HEK293 (cell line): Measurements from ENCODE around the gene ASIC3.
A peak's percentile ranks its signal among the peaks of the same experiment; 100 is the strongest.

Experiments used
- CTCF ChIA-PET: fragments of 350-600 bp; formaldehyde crosslinking; extraction: SDS; loops from one replicate; lab custom pipeline; 2021; ENCODE audit warnings: antibody characterized with exemption; lab: Yijun Ruan, JAX
- POLR2A ChIA-PET: fragments of 300-600 bp; formaldehyde crosslinking; extraction: SDS; loops from one replicate; lab custom pipeline; 2020; ENCODE audit warnings: antibody characterized with exemption, inconsistent platforms; lab: Yijun Ruan, JAX
- H3K27ac ChIP-seq: fragments of 200-500 bp; sonication (Bioruptor generic); 2 replicates; pipeline ENCODE4 v1.5.1; 2014; ENCODE audit warnings: low read depth, low read length, control low read depth, inconsistent platforms; ENCODE audit errors: extremely low read depth
- H3K36me3 ChIP-seq, 2 experiments: fragments of 200-500 bp in 1 of 2; sonication (Bioruptor generic) in 1 of 2; 1 replicate in 1 of 2; 2 replicates in 1 of 2; pipeline ENCODE4 v1.5.1; 2014 to 2017; ENCODE audit warnings: inconsistent platforms in 2 of 2, low read length in 2 of 2; ENCODE audit not compliant: control insufficient read depth in 2 of 2, insufficient read depth in 1 of 2
- H3K4me1 ChIP-seq: fragments of 200-500 bp; sonication (Bioruptor generic); 2 replicates; pipeline ENCODE4 v1.5.1; 2014; ENCODE audit warnings: mild to moderate bottlenecking, low read length, inconsistent platforms; ENCODE audit not compliant: control insufficient read depth, insufficient read depth
- H3K4me3 ChIP-seq: 2 replicates; pipeline ENCODE4 v1.5.1; 2011; ENCODE audit warnings: low read depth, mild to moderate bottlenecking, control low read depth, low read length, moderate library complexity
- H3K9me3 ChIP-seq: fragments of 200-500 bp; sonication (Bioruptor generic); 2 replicates; pipeline ENCODE4 v1.5.1; 2014; ENCODE audit warnings: low read depth, low read length, inconsistent platforms; ENCODE audit not compliant: control insufficient read depth, insufficient read depth
- BCL11A ChIP-seq: fragments of 450-650 bp; formaldehyde crosslinking; IDR thresholded peaks from 2 replicates; pipeline ENCODE4 v1.5.1; 2016; ENCODE audit warnings: low read depth, missing biosample characterization, missing genetic modification characterization
- BCL11B ChIP-seq: fragments of 450-650 bp; formaldehyde crosslinking; IDR thresholded peaks from 2 replicates; pipeline ENCODE4 v1.5.1; 2016; ENCODE audit warnings: low read depth, missing biosample characterization, missing genetic modification characterization
- KLF1 ChIP-seq: fragments of 450-650 bp; formaldehyde crosslinking; IDR thresholded peaks from 2 replicates; pipeline ENCODE4 v1.5.1; 2016; ENCODE audit warnings: missing biosample characterization, missing genetic modification characterization
- KLF17 ChIP-seq: fragments of 450-650 bp; formaldehyde crosslinking; IDR thresholded peaks from 2 replicates; pipeline ENCODE4 v1.5.1; 2016; ENCODE audit warnings: missing biosample characterization, missing genetic modification characterization
- KLF7 ChIP-seq: fragments of 450-650 bp; formaldehyde crosslinking; IDR thresholded peaks from 2 replicates; pipeline ENCODE4 v1.5.1; 2016; ENCODE audit warnings: missing biosample characterization, missing genetic modification characterization, borderline replicate concordance
- KLF8 ChIP-seq: fragments of 450-650 bp; formaldehyde crosslinking; IDR thresholded peaks from 2 replicates; pipeline ENCODE4 v1.5.1; 2016; ENCODE audit warnings: missing biosample characterization, missing genetic modification characterization
- ZBTB17 ChIP-seq: fragments of 450-650 bp; formaldehyde crosslinking; IDR thresholded peaks from 2 replicates; pipeline ENCODE4 v1.5.1; 2016; ENCODE audit warnings: missing biosample characterization, missing genetic modification characterization
- ZBTB20 ChIP-seq: fragments of 450-650 bp; formaldehyde crosslinking; IDR thresholded peaks from 2 replicates; pipeline ENCODE4 v1.5.1; 2016; ENCODE audit warnings: missing biosample characterization, missing genetic modification characterization
- ZIC2 ChIP-seq: fragments of 450-650 bp; formaldehyde crosslinking; IDR thresholded peaks from 2 replicates; pipeline ENCODE4 v1.5.1; 2016; ENCODE audit warnings: missing biosample characterization, missing genetic modification characterization
- ZNF18 ChIP-seq: fragments of 450-650 bp; formaldehyde crosslinking; IDR thresholded peaks from 2 replicates; pipeline ENCODE4 v1.5.1; 2016; ENCODE audit warnings: missing biosample characterization, missing genetic modification characterization
- ZNF211 ChIP-seq: fragments of 450-650 bp; formaldehyde crosslinking; IDR thresholded peaks from 2 replicates; pipeline ENCODE4 v1.5.1; 2016; ENCODE audit warnings: low read depth, missing biosample characterization, missing genetic modification characterization
- ZNF324 ChIP-seq: fragments of 450-650 bp; formaldehyde crosslinking; IDR thresholded peaks from 2 replicates; pipeline ENCODE4 v1.5.1; 2016; ENCODE audit warnings: missing biosample characterization, missing genetic modification characterization
- ZNF391 ChIP-seq: fragments of 450-650 bp; formaldehyde crosslinking; IDR thresholded peaks from 2 replicates; pipeline ENCODE4 v1.5.1; 2016; ENCODE audit warnings: low read depth, missing biosample characterization, missing genetic modification characterization, borderline replicate concordance
- ZNF398 ChIP-seq: fragments of 450-650 bp; formaldehyde crosslinking; IDR thresholded peaks from 2 replicates; pipeline ENCODE4 v1.5.1; 2017; ENCODE audit warnings: missing biosample characterization, missing genetic modification characterization
- ZNF423 ChIP-seq: fragments of 450-650 bp; formaldehyde crosslinking; IDR thresholded peaks from 2 replicates; pipeline ENCODE4 v1.5.1; 2016; ENCODE audit warnings: missing biosample characterization, missing genetic modification characterization
- ZNF514 ChIP-seq: fragments of 450-650 bp; formaldehyde crosslinking; IDR thresholded peaks from 2 replicates; pipeline ENCODE4 v1.5.1; 2016; ENCODE audit warnings: missing biosample characterization, missing genetic modification characterization
- ZNF580 ChIP-seq: fragments of 450-650 bp; formaldehyde crosslinking; IDR thresholded peaks from 2 replicates; pipeline ENCODE4 v1.5.1; 2016; ENCODE audit warnings: missing biosample characterization, missing genetic modification characterization
- TF ChIP-seq, protein P1 (sequence below): fragments of 450-650 bp; formaldehyde crosslinking; IDR thresholded peaks from 2 replicates; pipeline ENCODE4 v1.5.1; 2016; ENCODE audit warnings: missing biosample characterization, missing genetic modification characterization
- TF ChIP-seq, protein P2 (sequence below): fragments of 450-650 bp; formaldehyde crosslinking; IDR thresholded peaks from 2 replicates; pipeline ENCODE4 v1.5.1; 2016; ENCODE audit warnings: missing biosample characterization, missing genetic modification characterization
- TF ChIP-seq, protein P3 (sequence below): sonication (generic); formaldehyde crosslinking; IDR thresholded peaks from 2 replicates; pipeline ENCODE4 v1.8.1; 2022; ENCODE audit warnings: mild to moderate bottlenecking, moderate library complexity, missing genetic modification reagents
- TF ChIP-seq, protein P4 (sequence below): fragments of 450-650 bp; formaldehyde crosslinking; IDR thresholded peaks from 2 replicates; pipeline ENCODE4 v1.5.1; 2017; ENCODE audit warnings: missing biosample characterization, missing genetic modification characterization

ASIC3 gene

GRCh38 chr7:151082141-151083070 lies 34.1 kb downstream of the ASIC3 start:
- peak overlapping the region; percentile 75 for H3K27ac ChIP-seq
- peaks cover 0 to 22% of the 10 kb centered on the region in 2 experiments; a peak in 1 of 3 replicates for H3K36me3 ChIP-seq
- peak overlapping the region; percentile 74 for H3K4me3 ChIP-seq
- H3K9me3 ChIP-seq: no peaks in the 10 kb centered on the region
- POLR2A ChIA-PET: interaction anchor here (1.0 to 2.0 kb wide), 2 partner anchors 17 to 20 kb away, joined by 3 to 17 read pairs; no protein-coding TSS in a partner anchor
- CTCF ChIA-PET: interaction anchor here (0.6 to 0.9 kb wide), 4 partner anchors 9 to 30 kb away, joined by 3 to 4 read pairs (median 3); no protein-coding TSS in a partner anchor
- H3K4me1 ChIP-seq: peaks cover 7% of the 10 kb centered on the region; the same call in 1 of the 2 replicates
- TF ChIP-seq, protein P1, sequence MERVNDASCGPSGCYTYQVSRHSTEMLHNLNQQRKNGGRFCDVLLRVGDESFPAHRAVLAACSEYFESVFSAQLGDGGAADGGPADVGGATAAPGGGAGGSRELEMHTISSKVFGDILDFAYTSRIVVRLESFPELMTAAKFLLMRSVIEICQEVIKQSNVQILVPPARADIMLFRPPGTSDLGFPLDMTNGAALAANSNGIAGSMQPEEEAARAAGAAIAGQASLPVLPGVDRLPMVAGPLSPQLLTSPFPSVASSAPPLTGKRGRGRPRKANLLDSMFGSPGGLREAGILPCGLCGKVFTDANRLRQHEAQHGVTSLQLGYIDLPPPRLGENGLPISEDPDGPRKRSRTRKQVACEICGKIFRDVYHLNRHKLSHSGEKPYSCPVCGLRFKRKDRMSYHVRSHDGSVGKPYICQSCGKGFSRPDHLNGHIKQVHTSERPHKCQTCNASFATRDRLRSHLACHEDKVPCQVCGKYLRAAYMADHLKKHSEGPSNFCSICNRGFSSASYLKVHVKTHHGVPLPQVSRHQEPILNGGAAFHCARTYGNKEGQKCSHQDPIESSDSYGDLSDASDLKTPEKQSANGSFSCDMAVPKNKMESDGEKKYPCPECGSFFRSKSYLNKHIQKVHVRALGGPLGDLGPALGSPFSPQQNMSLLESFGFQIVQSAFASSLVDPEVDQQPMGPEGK: peak; percentile 92
- TF ChIP-seq ZIC2 (tag by site-specific recombination) (peak; percentile 74), ZNF211 (tag by site-specific recombination) (no peak), ZNF580 (tag by site-specific recombination) (no peak), ZNF423 (tag by site-specific recombination) (no peak; the same call in 1 of the 2 replicates), KLF17 (tag by site-specific recombination) (0 out of 2 replicates have a peak, but pooled peaks have one; percentile 54), KLF1 (tag by site-specific recombination) (peak; percentile 77; the same call in 1 of the 2 replicates), KLF7 (tag by site-specific recombination) (peak; percentile 63; the same call in 1 of the 2 replicates), ZNF514 (no peak), BCL11A (tag by site-specific recombination) (peak; percentile 47; the same call in 1 of the 2 replicates), KLF8 (peak; percentile 83), ZNF398 (peak; percentile 95), ZNF391 (tag by site-specific recombination) (peak; percentile 16; the same call in 1 of the 2 replicates), ZBTB20 (peak; percentile 82), BCL11B (tag by site-specific recombination) (peak; percentile 52), ZNF324 (tag by site-specific recombination) (no peak), ZBTB17 (tag by site-specific recombination) (no peak; the same call in 1 of the 2 replicates), ZNF18 (tag by site-specific recombination) (no peak)
- TF ChIP-seq, protein P2, sequence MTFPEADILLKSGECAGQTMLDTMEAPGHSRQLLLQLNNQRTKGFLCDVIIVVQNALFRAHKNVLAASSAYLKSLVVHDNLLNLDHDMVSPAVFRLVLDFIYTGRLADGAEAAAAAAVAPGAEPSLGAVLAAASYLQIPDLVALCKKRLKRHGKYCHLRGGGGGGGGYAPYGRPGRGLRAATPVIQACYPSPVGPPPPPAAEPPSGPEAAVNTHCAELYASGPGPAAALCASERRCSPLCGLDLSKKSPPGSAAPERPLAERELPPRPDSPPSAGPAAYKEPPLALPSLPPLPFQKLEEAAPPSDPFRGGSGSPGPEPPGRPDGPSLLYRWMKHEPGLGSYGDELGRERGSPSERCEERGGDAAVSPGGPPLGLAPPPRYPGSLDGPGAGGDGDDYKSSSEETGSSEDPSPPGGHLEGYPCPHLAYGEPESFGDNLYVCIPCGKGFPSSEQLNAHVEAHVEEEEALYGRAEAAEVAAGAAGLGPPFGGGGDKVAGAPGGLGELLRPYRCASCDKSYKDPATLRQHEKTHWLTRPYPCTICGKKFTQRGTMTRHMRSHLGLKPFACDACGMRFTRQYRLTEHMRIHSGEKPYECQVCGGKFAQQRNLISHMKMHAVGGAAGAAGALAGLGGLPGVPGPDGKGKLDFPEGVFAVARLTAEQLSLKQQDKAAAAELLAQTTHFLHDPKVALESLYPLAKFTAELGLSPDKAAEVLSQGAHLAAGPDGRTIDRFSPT (tag by site-specific recombination): peak; percentile 35; the same call in 1 of the 2 replicates
- TF ChIP-seq, protein P3, sequence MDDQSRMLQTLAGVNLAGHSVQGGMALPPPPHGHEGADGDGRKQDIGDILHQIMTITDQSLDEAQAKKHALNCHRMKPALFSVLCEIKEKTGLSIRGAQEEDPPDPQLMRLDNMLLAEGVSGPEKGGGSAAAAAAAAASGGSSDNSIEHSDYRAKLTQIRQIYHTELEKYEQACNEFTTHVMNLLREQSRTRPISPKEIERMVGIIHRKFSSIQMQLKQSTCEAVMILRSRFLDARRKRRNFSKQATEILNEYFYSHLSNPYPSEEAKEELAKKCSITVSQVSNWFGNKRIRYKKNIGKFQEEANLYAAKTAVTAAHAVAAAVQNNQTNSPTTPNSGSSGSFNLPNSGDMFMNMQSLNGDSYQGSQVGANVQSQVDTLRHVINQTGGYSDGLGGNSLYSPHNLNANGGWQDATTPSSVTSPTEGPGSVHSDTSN (CRISPR knock-in tag): no peak
- TF ChIP-seq, protein P4, sequence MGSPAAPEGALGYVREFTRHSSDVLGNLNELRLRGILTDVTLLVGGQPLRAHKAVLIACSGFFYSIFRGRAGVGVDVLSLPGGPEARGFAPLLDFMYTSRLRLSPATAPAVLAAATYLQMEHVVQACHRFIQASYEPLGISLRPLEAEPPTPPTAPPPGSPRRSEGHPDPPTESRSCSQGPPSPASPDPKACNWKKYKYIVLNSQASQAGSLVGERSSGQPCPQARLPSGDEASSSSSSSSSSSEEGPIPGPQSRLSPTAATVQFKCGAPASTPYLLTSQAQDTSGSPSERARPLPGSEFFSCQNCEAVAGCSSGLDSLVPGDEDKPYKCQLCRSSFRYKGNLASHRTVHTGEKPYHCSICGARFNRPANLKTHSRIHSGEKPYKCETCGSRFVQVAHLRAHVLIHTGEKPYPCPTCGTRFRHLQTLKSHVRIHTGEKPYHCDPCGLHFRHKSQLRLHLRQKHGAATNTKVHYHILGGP (tag by site-specific recombination): no peak
